ENCODE results near the gene MARS1.

MARS1 gene

GRCh38 chr12:57458665-57459054 is 29.2 kb upstream of the MARS1 start:
- no peak for DNase-seq

GRCh38 chr12:57459055-57459749 is 28.7 kb upstream of the MARS1 start:
- DNase-seq = peak; percentile 88

GRCh38 chr12:57459750-57460467 is 28.0 kb upstream of the MARS1 start, which contains the start of gene GLI1:
Gene GLI1 (plus strand): TSS chr12:57459785. CDS start chr12:57463692, 3,907 bp downstream.
- no peak for DNase-seq

- DNase-seq = no peak
Measured at GRCh38 chr12:57460468-57460784, 27.4 kb upstream of the MARS1 start.

GRCh38 chr12:57460841-57461275 is 27.0 kb upstream of the MARS1 start:
- no peak for DNase-seq

- DNase-seq = no peak
Measured at GRCh38 chr12:57461276-57461916, 26.5 kb upstream of the MARS1 start.

- DNase-seq = no peak
Measured at GRCh38 chr12:57461917-57462250, 26.0 kb upstream of the MARS1 start.

- DNase-seq = peak; percentile 85
Measured at GRCh38 chr12:57462251-57462911, 25.5 kb upstream of the MARS1 start.

GRCh38 chr12:57462912-57463253 is 25.0 kb upstream of the MARS1 start:
- DNase-seq = no peak

- DNase-seq = no peak
Measured at GRCh38 chr12:57464569-57464968, 23.3 kb upstream of the MARS1 start.

- DNase-seq = no peak
Measured at GRCh38 chr12:57465030-57465746, 22.7 kb upstream of the MARS1 start.

GRCh38 chr12:57465747-57466505 is 21.9 kb upstream of the MARS1 start:
- no peak for DNase-seq

- DNase-seq = no peak
Measured at GRCh38 chr12:57467212-57467874, 20.5 kb upstream of the MARS1 start.

- no peak for DNase-seq
Measured at GRCh38 chr12:57467915-57468314, 20.0 kb upstream of the MARS1 start.

- no peak for DNase-seq
Measured at GRCh38 chr12:57469296-57470164, 18.3 kb upstream of the MARS1 start.

GRCh38 chr12:57470286-57470969 is 17.4 kb upstream of the MARS1 start:
- no peak for DNase-seq

- DNase-seq = no peak
Measured at GRCh38 chr12:57470970-57471656, 16.8 kb upstream of the MARS1 start.

GRCh38 chr12:57471661-57472060 is 16.2 kb upstream of the MARS1 start:
- no peak for DNase-seq

GRCh38 chr12:57472391-57472790 is 15.5 kb upstream of the MARS1 start:
- DNase-seq = no peak

All from effector CD4-positive, alpha-beta T cell (primary cell).